HEK293 (cell line): ENCODE measurements around the gene LHFPL3.

Source experiments
- GLIS1 ChIP-seq: fragments of 450-650 bp; formaldehyde crosslinking; IDR thresholded peaks from 2 replicates; pipeline ENCODE4 v1.5.1; 2016; ENCODE audit warnings: missing biosample characterization, missing genetic modification characterization
- TCF7L2 ChIP-seq: IDR thresholded peaks from 2 replicates; pipeline ENCODE4 v1.6.1; 2011; ENCODE audit warnings: low read depth, mild to moderate bottlenecking, inconsistent platforms, low read length, moderate library complexity, borderline replicate concordance
- ZFHX2 ChIP-seq: fragments of 450-650 bp; formaldehyde crosslinking; conservative IDR thresholded peaks from 2 replicates; pipeline ENCODE4 v1.5.1; 2016; ENCODE audit warnings: missing biosample characterization, missing genetic modification characterization
- ZNF138 ChIP-seq: fragments of 450-650 bp; formaldehyde crosslinking; IDR thresholded peaks from 2 replicates; pipeline ENCODE4 v1.5.1; 2016; ENCODE audit warnings: missing biosample characterization, missing genetic modification characterization, borderline replicate concordance
- ZNF19 ChIP-seq: fragments of 450-650 bp; formaldehyde crosslinking; IDR thresholded peaks from 2 replicates; pipeline ENCODE4; 2016; ENCODE audit warnings: missing biosample characterization, missing genetic modification characterization, low read depth
- ZNF202 ChIP-seq: fragments of 450-650 bp; formaldehyde crosslinking; IDR thresholded peaks from 2 replicates; pipeline ENCODE4 v1.5.1; 2016; ENCODE audit warnings: missing biosample characterization, missing genetic modification characterization, borderline replicate concordance
- ZNF555 ChIP-seq: fragments of 450-650 bp; formaldehyde crosslinking; conservative IDR thresholded peaks from 2 replicates; pipeline ENCODE4 v1.5.1; 2017; ENCODE audit warnings: missing biosample characterization, mild to moderate bottlenecking, missing genetic modification characterization, inconsistent platforms
- ZNF701 ChIP-seq: fragments of 450-650 bp; formaldehyde crosslinking; IDR thresholded peaks from 2 replicates; pipeline ENCODE4 v1.5.1; 2016; ENCODE audit warnings: missing biosample characterization, missing genetic modification characterization
- ZNF707 ChIP-seq: fragments of 450-650 bp; formaldehyde crosslinking; IDR thresholded peaks from 2 replicates; pipeline ENCODE4 v1.5.1; 2016; ENCODE audit warnings: missing biosample characterization, missing genetic modification characterization
- TF ChIP-seq, protein P1 (sequence below): fragments of 450-650 bp; formaldehyde crosslinking; IDR thresholded peaks from 2 replicates; pipeline ENCODE4 v1.5.1; 2016; ENCODE audit warnings: missing biosample characterization, missing genetic modification characterization
- TF ChIP-seq, protein P2 (sequence below): fragments of 450-650 bp; formaldehyde crosslinking; IDR thresholded peaks from 2 replicates; pipeline ENCODE4 v1.5.1; 2016; ENCODE audit warnings: missing biosample characterization, missing genetic modification characterization
- TF ChIP-seq, protein P3 (sequence below): sonication (generic); formaldehyde crosslinking; IDR thresholded peaks from 2 replicates; pipeline ENCODE4 v1.8.1; 2022; ENCODE audit warnings: mild to moderate bottlenecking, moderate library complexity, missing genetic modification reagents

DNA sequence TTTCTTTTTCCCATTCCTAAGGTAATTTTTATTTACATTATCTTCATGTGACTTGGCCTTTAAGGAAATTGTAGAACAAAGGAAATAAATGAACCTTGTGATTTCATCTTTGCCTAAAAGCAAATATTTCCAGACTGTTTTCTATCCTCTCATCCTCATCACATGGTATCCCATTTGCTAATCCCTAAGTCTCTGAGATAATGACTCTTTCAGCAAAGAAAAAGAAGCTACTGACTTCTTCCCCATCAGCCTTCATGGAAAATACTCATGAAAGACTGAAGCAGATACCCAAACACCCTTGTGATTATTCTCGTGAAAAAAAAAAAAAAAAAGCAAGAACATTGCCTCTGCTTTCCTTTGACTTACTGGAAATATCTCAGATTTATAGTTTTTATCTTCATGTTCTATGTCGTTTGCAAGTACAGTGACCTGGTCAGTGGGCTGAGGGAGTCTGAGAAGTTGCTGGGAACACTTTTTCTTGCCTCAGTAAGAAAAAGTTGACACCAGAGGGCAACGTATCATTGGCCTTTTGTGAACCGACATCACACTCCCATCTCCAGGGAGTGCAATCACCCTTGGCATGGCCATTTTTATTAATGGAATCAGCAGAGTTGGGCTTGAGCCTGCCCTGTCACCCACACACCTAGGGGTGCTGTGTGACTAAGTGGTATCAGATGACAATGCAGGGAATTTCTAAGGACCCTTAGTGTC, 439.6 kb downstream of the LHFPL3 start:
- TF ChIP-seq, protein P1, sequence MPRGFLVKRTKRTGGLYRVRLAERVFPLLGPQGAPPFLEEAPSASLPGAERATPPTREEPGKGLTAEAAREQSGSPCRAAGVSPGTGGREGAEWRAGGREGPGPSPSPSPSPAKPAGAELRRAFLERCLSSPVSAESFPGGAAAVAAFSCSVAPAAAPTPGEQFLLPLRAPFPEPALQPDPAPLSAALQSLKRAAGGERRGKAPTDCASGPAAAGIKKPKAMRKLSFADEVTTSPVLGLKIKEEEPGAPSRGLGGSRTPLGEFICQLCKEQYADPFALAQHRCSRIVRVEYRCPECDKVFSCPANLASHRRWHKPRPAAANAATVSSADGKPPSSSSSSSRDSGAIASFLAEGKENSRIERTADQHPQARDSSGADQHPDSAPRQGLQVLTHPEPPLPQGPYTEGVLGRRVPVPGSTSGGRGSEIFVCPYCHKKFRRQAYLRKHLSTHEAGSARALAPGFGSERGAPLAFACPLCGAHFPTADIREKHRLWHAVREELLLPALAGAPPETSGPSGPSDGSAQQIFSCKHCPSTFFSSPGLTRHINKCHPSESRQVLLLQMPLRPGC (tag by site-specific recombination), result no peak
- TF ChIP-seq TCF7L2, result no peak
- TF ChIP-seq, protein P2, sequence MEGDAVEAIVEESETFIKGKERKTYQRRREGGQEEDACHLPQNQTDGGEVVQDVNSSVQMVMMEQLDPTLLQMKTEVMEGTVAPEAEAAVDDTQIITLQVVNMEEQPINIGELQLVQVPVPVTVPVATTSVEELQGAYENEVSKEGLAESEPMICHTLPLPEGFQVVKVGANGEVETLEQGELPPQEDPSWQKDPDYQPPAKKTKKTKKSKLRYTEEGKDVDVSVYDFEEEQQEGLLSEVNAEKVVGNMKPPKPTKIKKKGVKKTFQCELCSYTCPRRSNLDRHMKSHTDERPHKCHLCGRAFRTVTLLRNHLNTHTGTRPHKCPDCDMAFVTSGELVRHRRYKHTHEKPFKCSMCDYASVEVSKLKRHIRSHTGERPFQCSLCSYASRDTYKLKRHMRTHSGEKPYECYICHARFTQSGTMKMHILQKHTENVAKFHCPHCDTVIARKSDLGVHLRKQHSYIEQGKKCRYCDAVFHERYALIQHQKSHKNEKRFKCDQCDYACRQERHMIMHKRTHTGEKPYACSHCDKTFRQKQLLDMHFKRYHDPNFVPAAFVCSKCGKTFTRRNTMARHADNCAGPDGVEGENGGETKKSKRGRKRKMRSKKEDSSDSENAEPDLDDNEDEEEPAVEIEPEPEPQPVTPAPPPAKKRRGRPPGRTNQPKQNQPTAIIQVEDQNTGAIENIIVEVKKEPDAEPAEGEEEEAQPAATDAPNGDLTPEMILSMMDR (tag by site-specific recombination), result no peak
- TF ChIP-seq ZNF19 (tag by site-specific recombination), result no peak
- no peak for TF ChIP-seq ZNF202 (tag by site-specific recombination)
- no peak for TF ChIP-seq ZFHX2 (tag by site-specific recombination)
- TF ChIP-seq ZNF707 (tag by site-specific recombination), result no peak
- no peak for TF ChIP-seq GLIS1 (tag by site-specific recombination)
- no peak for TF ChIP-seq ZNF555 (tag by site-specific recombination)
- TF ChIP-seq, protein P3, sequence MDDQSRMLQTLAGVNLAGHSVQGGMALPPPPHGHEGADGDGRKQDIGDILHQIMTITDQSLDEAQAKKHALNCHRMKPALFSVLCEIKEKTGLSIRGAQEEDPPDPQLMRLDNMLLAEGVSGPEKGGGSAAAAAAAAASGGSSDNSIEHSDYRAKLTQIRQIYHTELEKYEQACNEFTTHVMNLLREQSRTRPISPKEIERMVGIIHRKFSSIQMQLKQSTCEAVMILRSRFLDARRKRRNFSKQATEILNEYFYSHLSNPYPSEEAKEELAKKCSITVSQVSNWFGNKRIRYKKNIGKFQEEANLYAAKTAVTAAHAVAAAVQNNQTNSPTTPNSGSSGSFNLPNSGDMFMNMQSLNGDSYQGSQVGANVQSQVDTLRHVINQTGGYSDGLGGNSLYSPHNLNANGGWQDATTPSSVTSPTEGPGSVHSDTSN (CRISPR knock-in tag), result no peak
- no peak for TF ChIP-seq ZNF138
- TF ChIP-seq ZNF701 (tag by site-specific recombination), result no peak
